ENCODE data around the gene SLC35A2.

DNA sequence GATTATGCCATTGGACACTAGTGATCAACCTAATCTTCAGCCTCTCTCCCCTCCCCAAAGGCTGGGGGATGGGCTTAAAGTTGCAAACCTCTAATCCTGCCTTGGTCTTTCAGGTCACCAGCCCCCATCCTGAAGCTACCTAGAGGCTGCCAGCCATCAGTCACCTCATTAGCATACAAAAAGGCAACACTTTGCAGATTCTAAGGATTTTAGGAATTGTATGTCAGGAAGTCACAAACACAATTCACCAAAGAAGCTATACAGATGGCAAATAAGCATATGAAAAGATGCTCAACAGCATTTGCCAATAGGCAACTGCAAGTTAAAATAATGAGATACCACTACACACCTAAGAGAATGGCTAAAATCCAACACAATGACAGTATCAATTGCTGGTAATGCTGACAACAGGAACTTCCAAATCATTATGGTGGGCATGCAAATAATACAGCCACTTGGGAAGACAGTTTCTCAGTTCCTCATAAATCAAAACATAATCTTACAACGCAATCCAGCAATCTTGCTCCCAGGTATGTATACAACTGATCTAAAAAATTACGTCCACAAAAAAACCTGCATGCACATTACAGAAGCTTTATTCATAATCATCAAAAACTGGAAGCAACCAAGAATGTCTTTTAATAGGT is 16.4 kb upstream of the SLC35A2 start:
- TF ChIP-seq CTCF (conservative IDR thresholded peaks at IDR 0.05; ENCODE audit: low read length) (no peak), EZH2phosphoT487 (IDR thresholded peaks at IDR 0.05; ENCODE audit: borderline replicate concordance, low read depth, low read length) (no peak)

Measured in OCI-LY7 (cell line).